Neural cell (in vitro differentiated cells): ENCODE results near the gene TMBIM4. TPM values are rescaled to one million over a fixed set of nuclear protein-coding genes. Genes with fewer than 3 reads are reported as not detected.

ENCODE experiments used
- H2AFZ ChIP-seq: fragments of 200-600, 300-800 bp; sonication (generic), shearing (Covaris generic); 2 replicates; pipeline ENCODE4 v1.6.0; 2014; ENCODE audit warnings: low read depth, mild to moderate bottlenecking, antibody characterized with exemption, low read length, moderate library complexity
- H3F3A ChIP-seq: fragments of 200-600 bp; shearing (Covaris generic); 2 replicates; pipeline ENCODE4 v1.6.1; 2016; ENCODE audit warnings: mild to moderate bottlenecking, moderate library complexity, mixed read lengths, antibody characterized with exemption, low read length; ENCODE audit not compliant: insufficient read depth, poor library complexity, severe bottlenecking
- H3K27ac ChIP-seq: fragments of 200-600, 300-800 bp; sonication (generic), shearing (Covaris generic); 2 replicates; pipeline ENCODE4 v1.5.1; 2014; ENCODE audit warnings: mild to moderate bottlenecking, low read length, moderate library complexity
- H3K27me3 ChIP-seq: fragments of 300-800, 200-600 bp; sonication (generic), shearing (Covaris generic); 2 replicates; pipeline ENCODE4 v1.6.0; 2014; ENCODE audit warnings: mild to moderate bottlenecking, low read depth, low read length, moderate library complexity; ENCODE audit not compliant: insufficient read depth
- H3K36me3 ChIP-seq: fragments of 300-800, 200-600 bp; sonication (generic), shearing (Covaris generic); 2 replicates; pipeline ENCODE4 v1.5.1; 2014; ENCODE audit warnings: mild to moderate bottlenecking, antibody characterized with exemption, low read length, moderate library complexity; ENCODE audit not compliant: insufficient read depth
- H3K4me2 ChIP-seq: fragments of 300-800, 200-600 bp; sonication (generic), shearing (Covaris generic); 2 replicates; pipeline ENCODE4 v1.6.0; 2014; ENCODE audit warnings: mild to moderate bottlenecking, low read length
- H3K4me3 ChIP-seq: fragments of 300-800, 200-600 bp; sonication (generic), shearing (Covaris generic); 2 replicates; pipeline ENCODE4 v1.5.1; 2014; ENCODE audit warnings: mild to moderate bottlenecking, low read length, moderate library complexity
- H3K79me2 ChIP-seq: fragments of 200-600 bp; shearing (Covaris generic); replicated peaks from 2 replicates; pipeline ENCODE4 v1.6.0; 2014; ENCODE audit warnings: mild to moderate bottlenecking, low read length, moderate library complexity; ENCODE audit not compliant: insufficient read depth
- H3K9ac ChIP-seq: fragments of 300-800, 200-600 bp; sonication (generic), shearing (Covaris generic); 2 replicates; pipeline ENCODE4 v1.6.1; 2016; ENCODE audit warnings: mild to moderate bottlenecking, low read length, mixed read lengths
- H3K9me2 ChIP-seq: fragments of 200-600 bp; shearing (Covaris generic); 2 replicates; pipeline ENCODE4 v1.6.1; 2016; ENCODE audit warnings: mild to moderate bottlenecking, low read length, mixed read lengths; ENCODE audit not compliant: insufficient read depth
- H3K9me3 ChIP-seq: fragments of 200-600, 300-800 bp; sonication (generic), shearing (Covaris generic); 2 replicates; pipeline ENCODE4 v1.6.1; 2016; ENCODE audit warnings: mild to moderate bottlenecking, mixed run types, low read length, moderate library complexity, mixed read lengths
- H4K20me1 ChIP-seq: fragments of 200-600 bp; shearing (Covaris generic); 2 replicates; pipeline ENCODE4 v1.6.1; 2016; ENCODE audit warnings: mild to moderate bottlenecking, mixed run types; ENCODE audit not compliant: insufficient read depth
- CTCF ChIP-seq: fragments of 450-650 bp; IDR thresholded peaks from 2 replicates; pipeline ENCODE4 v1.5.1; 2014; ENCODE audit warnings: antibody characterized with exemption, mild to moderate bottlenecking, moderate library complexity; ENCODE audit not compliant: poor library complexity, severe bottlenecking
- EP300 ChIP-seq: fragments of 450-650 bp; conservative IDR thresholded peaks from 2 replicates; pipeline ENCODE4 v1.6.1; 2014; ENCODE audit warnings: antibody characterized with exemption, mild to moderate bottlenecking, moderate library complexity; ENCODE audit not compliant: poor library complexity, severe bottlenecking
- EZH2 ChIP-seq: fragments of 200-600, 300-800 bp; shearing (Covaris generic), sonication (generic); IDR thresholded peaks from 2 replicates; pipeline ENCODE4 v1.6.1; 2014; ENCODE audit warnings: antibody characterized with exemption, low read length, borderline replicate concordance, mild to moderate bottlenecking; ENCODE audit not compliant: insufficient read depth, poor library complexity, severe bottlenecking
- MXI1 ChIP-seq: fragments of 450-650 bp; conservative IDR thresholded peaks from 2 replicates; pipeline ENCODE4 v1.6.1; 2014; ENCODE audit warnings: antibody characterized with exemption, mild to moderate bottlenecking; ENCODE audit not compliant: poor library complexity, severe bottlenecking
- POLR2AphosphoS5 ChIP-seq: IDR thresholded peaks from 2 replicates; pipeline ENCODE4 v1.6.1; 2012
- RAD21 ChIP-seq: fragments of 450-650 bp; conservative IDR thresholded peaks from 2 replicates; pipeline ENCODE4 v1.6.1; 2014; ENCODE audit warnings: antibody characterized with exemption, mild to moderate bottlenecking, moderate library complexity
- REST ChIP-seq: IDR thresholded peaks from 2 replicates; pipeline ENCODE4 v1.6.1; 2012; ENCODE audit warnings: borderline replicate concordance
- SMC3 ChIP-seq: fragments of 450-650 bp; conservative IDR thresholded peaks from 2 replicates; pipeline ENCODE4 v1.6.1; 2014; ENCODE audit warnings: antibody characterized with exemption, mild to moderate bottlenecking, moderate library complexity; ENCODE audit not compliant: poor library complexity
- TAF1 ChIP-seq: IDR thresholded peaks from 2 replicates; pipeline ENCODE4 v1.6.1; 2012; ENCODE audit warnings: low read depth
- polyA plus RNA-seq: library from polyadenylated mRNA; depleted of rRNA; stranded (reverse); fragments of >200 nt; gene quantifications from 2 replicates; pipeline ENCODE4 v1.2.3, GENCODE V29; 2014

Gene TMBIM4
- polyA plus RNA-seq, 1 donor from 2014 or later: 24.5 TPM

GRCh38 chr12:66170606-66171005 is 810 bp upstream of the TMBIM4 start:
- no peak for TF ChIP-seq TAF1
- Histone ChIP-seq H3K4me3 (no peak overlapping the region), H3K27ac (no peak overlapping the region), H3F3A (no peaks in the 10 kb centered on the region), H2AFZ (no peak overlapping the region), H3K9me3 (peaks cover under 1% of the 10 kb centered on the region), H3K9ac (no peak overlapping the region), H3K27me3 (no peaks in the 10 kb centered on the region), H4K20me1 (no peaks in the 10 kb centered on the region), H3K4me2 (no peak overlapping the region), H3K9me2 (no peaks in the 10 kb centered on the region), H3K36me3 (no peaks in the 10 kb centered on the region), H3K79me2 (no peaks in the 10 kb centered on the region)

- no peak overlapping the region for H3K4me3 ChIP-seq
- no peak overlapping the region for H2AFZ ChIP-seq
- no peak overlapping the region for H3K9ac ChIP-seq
- no peak overlapping the region for H3K27ac ChIP-seq
- no peaks in the 10 kb centered on the region for H3K36me3 ChIP-seq
- no peaks in the 10 kb centered on the region for H3K27me3 ChIP-seq
- H3F3A ChIP-seq: no peaks in the 10 kb centered on the region
- no peaks in the 10 kb centered on the region for H4K20me1 ChIP-seq
- no peaks in the 10 kb centered on the region for H3K9me2 ChIP-seq
- TF ChIP-seq EZH2: no peak
- no peak for TF ChIP-seq POLR2AphosphoS5
- no peak for TF ChIP-seq REST
- no peak for TF ChIP-seq EP300
- no peak for TF ChIP-seq SMC3
- TF ChIP-seq MXI1: no peak
- TF ChIP-seq RAD21: no peak
- TF ChIP-seq CTCF: no peak
- TF ChIP-seq TAF1: no peak
- H3K79me2 ChIP-seq: no peaks in the 10 kb centered on the region
- peaks cover 5% of the 10 kb centered on the region for H3K9me3 ChIP-seq
- no peak overlapping the region for H3K4me2 ChIP-seq
Observed at GRCh38 chr12:66168410-66168809, 1.4 kb downstream of the TMBIM4 start.

GRCh38 chr12:66166561-66166960 is 3.2 kb downstream of the TMBIM4 start:
- H3K4me3 ChIP-seq: no peak overlapping the region
- no peak overlapping the region for H3K27ac ChIP-seq
- no peaks in the 10 kb centered on the region for H3F3A ChIP-seq
- H3K9ac ChIP-seq: no peak overlapping the region
- no peaks in the 10 kb centered on the region for H3K79me2 ChIP-seq
- TF ChIP-seq RAD21 (no peak), CTCF (no peak), POLR2AphosphoS5 (no peak), EP300 (no peak), EZH2 (no peak), SMC3 (no peak), TAF1 (no peak), REST (no peak), MXI1 (no peak)
- no peaks in the 10 kb centered on the region for H3K36me3 ChIP-seq
- no peaks in the 10 kb centered on the region for H3K27me3 ChIP-seq
- H2AFZ ChIP-seq: no peak overlapping the region
- H4K20me1 ChIP-seq: no peaks in the 10 kb centered on the region
- H3K9me2 ChIP-seq: no peaks in the 10 kb centered on the region
- peaks cover 5% of the 10 kb centered on the region for H3K9me3 ChIP-seq
- H3K4me2 ChIP-seq: no peak overlapping the region
